ENCODE data around the gene SLC8A1. TPM values are rescaled to one million over a fixed set of nuclear protein-coding genes. Genes with fewer than 3 reads are reported as not detected.

SLC8A1 gene
- total and polyA plus RNA-seq, 2 donors from 2014 or later, result 12.9 to 33.9 TPM

DNA sequence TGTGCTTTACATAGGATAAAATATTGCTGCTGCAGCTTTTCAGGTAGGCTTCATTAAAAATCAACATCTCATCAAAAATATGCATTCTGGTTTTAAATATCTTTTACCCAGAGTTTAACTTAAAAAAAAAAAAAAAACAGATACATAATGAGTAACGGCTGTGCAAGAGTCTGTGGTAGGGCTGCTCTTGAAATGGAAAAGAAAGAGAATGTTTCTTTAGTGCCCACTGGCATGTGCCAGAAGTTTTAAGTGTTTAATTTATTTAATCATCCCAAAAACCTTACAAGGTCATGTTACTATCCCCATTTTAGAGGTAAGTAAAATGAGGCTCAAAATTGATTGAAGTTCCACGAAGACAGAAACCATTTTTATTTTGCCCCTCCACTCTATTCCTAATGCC, 92.1 kb downstream of the SLC8A1 start:
- Histone ChIP-seq H3K4me3 (ENCODE audit: low read length in 3 of 3) (no peak overlapping the region), H3K9me3 (ENCODE audit: control insufficient read depth in 2 of 3, insufficient read depth in 1 of 3, low read length in 3 of 3) (no peaks in the 10 kb centered on the region), H3K4me1 (ENCODE audit: control insufficient read depth in 2 of 3, insufficient read depth in 2 of 3, low read depth in 1 of 3, low read length in 3 of 3) (peaks cover 0 to 4% (median 3%) of the 10 kb centered on the region in 3 donors), H3K27ac (ENCODE audit: low read depth in 2 of 2, low read length in 2 of 2) (no peak overlapping the region), H3K36me3 (ENCODE audit: control insufficient read depth in 2 of 3, insufficient read depth in 3 of 3, low read length in 3 of 3) (no peaks in the 10 kb centered on the region), H3K27me3 (ENCODE audit: control insufficient read depth, insufficient read depth, low read length) (no peaks in the 10 kb centered on the region), H3K9ac (ENCODE audit: low read length in 3 of 3) (no peak overlapping the region)
- TF ChIP-seq, protein P1, sequence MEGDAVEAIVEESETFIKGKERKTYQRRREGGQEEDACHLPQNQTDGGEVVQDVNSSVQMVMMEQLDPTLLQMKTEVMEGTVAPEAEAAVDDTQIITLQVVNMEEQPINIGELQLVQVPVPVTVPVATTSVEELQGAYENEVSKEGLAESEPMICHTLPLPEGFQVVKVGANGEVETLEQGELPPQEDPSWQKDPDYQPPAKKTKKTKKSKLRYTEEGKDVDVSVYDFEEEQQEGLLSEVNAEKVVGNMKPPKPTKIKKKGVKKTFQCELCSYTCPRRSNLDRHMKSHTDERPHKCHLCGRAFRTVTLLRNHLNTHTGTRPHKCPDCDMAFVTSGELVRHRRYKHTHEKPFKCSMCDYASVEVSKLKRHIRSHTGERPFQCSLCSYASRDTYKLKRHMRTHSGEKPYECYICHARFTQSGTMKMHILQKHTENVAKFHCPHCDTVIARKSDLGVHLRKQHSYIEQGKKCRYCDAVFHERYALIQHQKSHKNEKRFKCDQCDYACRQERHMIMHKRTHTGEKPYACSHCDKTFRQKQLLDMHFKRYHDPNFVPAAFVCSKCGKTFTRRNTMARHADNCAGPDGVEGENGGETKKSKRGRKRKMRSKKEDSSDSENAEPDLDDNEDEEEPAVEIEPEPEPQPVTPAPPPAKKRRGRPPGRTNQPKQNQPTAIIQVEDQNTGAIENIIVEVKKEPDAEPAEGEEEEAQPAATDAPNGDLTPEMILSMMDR (IDR thresholded peaks at IDR 0.05; ENCODE audit: borderline replicate concordance, extremely low read depth, insufficient read depth), result no peak
- FAIRE-seq (no peak), DNase-seq (no peak)
- intact Hi-C loops (cut with DNase I), result no loop called here

DNA sequence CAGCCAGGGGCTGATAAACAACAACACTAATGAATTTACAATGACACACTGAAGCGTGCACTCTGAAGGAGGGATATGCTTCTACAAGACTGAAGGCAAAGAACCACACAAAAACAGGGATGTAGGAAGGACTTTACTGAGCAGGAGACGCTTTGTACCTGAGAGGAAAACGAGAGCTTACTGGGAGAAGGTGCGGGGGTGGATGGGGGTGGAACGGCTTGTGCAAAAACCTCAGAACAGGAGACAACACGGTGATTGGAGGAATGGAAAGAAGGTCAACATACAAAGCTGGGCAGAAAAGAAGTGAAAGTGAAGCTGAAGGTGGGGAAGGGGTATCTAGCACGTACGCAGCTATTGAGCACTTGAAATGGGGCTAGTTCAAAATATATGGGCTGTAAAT, 93.1 kb downstream of the SLC8A1 start:
- no peak overlapping the region for H3K27ac ChIP-seq (ENCODE audit: low read depth in 2 of 2, low read length in 2 of 2)
- peaks cover 0 to 4% (median 3%) of the 10 kb centered on the region in 3 donors for H3K4me1 ChIP-seq (ENCODE audit: control insufficient read depth in 2 of 3, insufficient read depth in 2 of 3, low read depth in 1 of 3, low read length in 3 of 3)
- FAIRE-seq (no peak), DNase-seq (no peak)
- no peaks in the 10 kb centered on the region for H3K9me3 ChIP-seq (ENCODE audit: control insufficient read depth in 2 of 3, insufficient read depth in 1 of 3, low read length in 3 of 3)
- no peak overlapping the region for H3K4me3 ChIP-seq (ENCODE audit: low read length in 3 of 3)
- no peaks in the 10 kb centered on the region for H3K27me3 ChIP-seq (ENCODE audit: control insufficient read depth, insufficient read depth, low read length)
- H3K36me3 ChIP-seq (ENCODE audit: control insufficient read depth in 2 of 3, insufficient read depth in 3 of 3, low read length in 3 of 3), result no peaks in the 10 kb centered on the region
- H3K9ac ChIP-seq (ENCODE audit: low read length in 3 of 3), result no peak overlapping the region
- intact Hi-C loops (cut with DNase I), result no loop called here
- TF ChIP-seq, protein P1 (IDR thresholded peaks at IDR 0.05; ENCODE audit: borderline replicate concordance, extremely low read depth, insufficient read depth), result no peak

DNA sequence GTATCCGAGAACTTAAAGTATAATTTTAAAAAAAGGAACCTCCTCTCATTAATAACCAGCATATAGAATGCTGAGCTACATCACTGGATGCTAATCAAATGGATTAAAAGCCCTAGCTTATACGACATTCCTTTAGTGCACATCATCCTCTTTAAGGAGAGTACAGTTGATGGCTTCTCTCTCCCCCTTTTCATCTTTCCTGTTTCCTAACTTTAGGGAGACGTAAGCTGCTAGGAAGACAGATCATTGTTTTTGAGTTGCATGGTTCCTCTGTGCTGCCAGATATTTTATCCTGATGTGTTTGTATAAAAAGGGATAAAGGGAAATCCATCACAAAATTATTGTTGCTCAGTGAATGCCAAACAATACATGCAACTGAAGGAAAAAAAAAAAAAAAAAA, 94.2 kb downstream of the SLC8A1 start:
- no peaks in the 10 kb centered on the region for H3K36me3 ChIP-seq (ENCODE audit: control insufficient read depth in 2 of 3, insufficient read depth in 3 of 3, low read length in 3 of 3)
- peaks cover 0 to 4% (median 3%) of the 10 kb centered on the region in 3 donors for H3K4me1 ChIP-seq (ENCODE audit: control insufficient read depth in 2 of 3, insufficient read depth in 2 of 3, low read depth in 1 of 3, low read length in 3 of 3)
- H3K27me3 ChIP-seq (ENCODE audit: control insufficient read depth, insufficient read depth, low read length), result no peaks in the 10 kb centered on the region
- intact Hi-C loops (cut with DNase I), result no loop called here
- H3K9me3 ChIP-seq (ENCODE audit: control insufficient read depth in 2 of 3, insufficient read depth in 1 of 3, low read length in 3 of 3), result no peaks in the 10 kb centered on the region
- no peak overlapping the region for H3K4me3 ChIP-seq (ENCODE audit: low read length in 3 of 3)
- H3K9ac ChIP-seq (ENCODE audit: low read length in 3 of 3), result no peak overlapping the region
- TF ChIP-seq, protein P1 (IDR thresholded peaks at IDR 0.05; ENCODE audit: borderline replicate concordance, extremely low read depth, insufficient read depth), result no peak
- H3K27ac ChIP-seq (ENCODE audit: low read depth in 2 of 2, low read length in 2 of 2), result no peak overlapping the region
- FAIRE-seq, result no peak
- DNase-seq, result no peak

DNA sequence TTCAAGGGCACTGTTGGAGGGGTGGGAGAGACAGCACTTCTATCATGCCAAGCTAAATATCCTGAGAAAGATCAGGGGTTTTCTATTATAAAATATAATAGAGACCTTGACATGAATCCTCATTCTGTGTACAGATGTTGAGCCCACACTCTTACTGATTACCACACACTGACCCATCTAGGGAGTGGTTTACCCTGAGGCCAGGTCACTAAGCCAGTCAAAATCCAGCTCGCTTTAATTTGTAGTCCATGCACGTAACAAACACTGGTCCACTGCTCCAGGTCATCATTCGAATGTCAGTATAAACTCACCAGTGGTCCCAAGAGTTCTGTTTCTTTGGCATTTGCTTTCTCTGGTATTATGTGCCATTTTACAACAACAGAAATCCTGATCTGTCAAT, 96.4 kb downstream of the SLC8A1 start:
- intact Hi-C loops (cut with DNase I), result no loop called here
- DNase-seq (no peak), FAIRE-seq (no peak)
- H3K9me3 ChIP-seq (ENCODE audit: control insufficient read depth in 2 of 3, insufficient read depth in 1 of 3, low read length in 3 of 3), result no peaks in the 10 kb centered on the region
- H3K4me1 ChIP-seq (ENCODE audit: control insufficient read depth in 2 of 3, insufficient read depth in 2 of 3, low read depth in 1 of 3, low read length in 3 of 3), result peaks cover 0 to 1% (median 0%) of the 10 kb centered on the region in 3 donors
- TF ChIP-seq, protein P1 (IDR thresholded peaks at IDR 0.05; ENCODE audit: borderline replicate concordance, extremely low read depth, insufficient read depth), result no peak
- H3K9ac ChIP-seq (ENCODE audit: low read length in 3 of 3), result no peak overlapping the region
- H3K27me3 ChIP-seq (ENCODE audit: control insufficient read depth, insufficient read depth, low read length), result no peaks in the 10 kb centered on the region
- no peaks in the 10 kb centered on the region for H3K36me3 ChIP-seq (ENCODE audit: control insufficient read depth in 2 of 3, insufficient read depth in 3 of 3, low read length in 3 of 3)
- H3K4me3 ChIP-seq (ENCODE audit: low read length in 3 of 3), result no peak overlapping the region
- H3K27ac ChIP-seq (ENCODE audit: low read depth in 2 of 2, low read length in 2 of 2), result no peak overlapping the region

All from kidney (tissue), 14 donors.